HG03378 (cell line): ENCODE data around the gene SYT17.
"Not testable (repeated sequence)": the region's sequence is repeated elsewhere in the genome, so short reads cannot be mapped to it uniquely, and the experiment has no call there.

Source experiments
- ATAC-seq: cut with Tn5 transposase; IDR thresholded peaks from one replicate; pipeline ENCODE4 v1.9.1; 2021; ENCODE audit warnings: mild to moderate bottlenecking, moderate library complexity; ENCODE audit not compliant: unreplicated experiment

Gene SYT17

GRCh38 chr16:19170043-19170655 lies 2.1 kb downstream of the SYT17 start:
- ATAC-seq = no peak

GRCh38 chr16:19172098-19172780 lies 4.2 kb downstream of the SYT17 start:
- ATAC-seq = no peak

- ATAC-seq = no peak
Observed at GRCh38 chr16:19173059-19173458, 5.0 kb downstream of the SYT17 start.

GRCh38 chr16:19173649-19174383 lies 5.8 kb downstream of the SYT17 start:
- no peak for ATAC-seq

- no peak for ATAC-seq
Observed at GRCh38 chr16:19174478-19174877, 6.4 kb downstream of the SYT17 start.

GRCh38 chr16:19175492-19176262 lies 7.6 kb downstream of the SYT17 start:
- ATAC-seq = no peak

GRCh38 chr16:19177111-19177739 lies 9.2 kb downstream of the SYT17 start:
- ATAC-seq = no peak

- ATAC-seq = no peak
Observed at GRCh38 chr16:19179546-19180490, 11.8 kb downstream of the SYT17 start.

- no peak for ATAC-seq
Observed at GRCh38 chr16:19180741-19181140, 12.7 kb downstream of the SYT17 start.

GRCh38 chr16:19182481-19182880 lies 14.4 kb downstream of the SYT17 start:
- no peak for ATAC-seq

GRCh38 chr16:19183187-19183586 lies 15.1 kb downstream of the SYT17 start:
- no peak for ATAC-seq

- no peak for ATAC-seq
Observed at GRCh38 chr16:19184823-19185509, 16.9 kb downstream of the SYT17 start.

- no peak for ATAC-seq
Observed at GRCh38 chr16:19185510-19185851, 17.4 kb downstream of the SYT17 start.

GRCh38 chr16:19186408-19186807 lies 18.4 kb downstream of the SYT17 start:
- no peak for ATAC-seq

GRCh38 chr16:19187961-19188360 lies 19.9 kb downstream of the SYT17 start:
- ATAC-seq = not testable (repeated sequence)

- no peak for ATAC-seq
Observed at GRCh38 chr16:19188406-19188805, 20.4 kb downstream of the SYT17 start.

GRCh38 chr16:19192865-19193264 lies 24.8 kb downstream of the SYT17 start:
- ATAC-seq = no peak

GRCh38 chr16:19196871-19197270 lies 28.8 kb downstream of the SYT17 start:
- no peak for ATAC-seq

- no peak for ATAC-seq
Observed at GRCh38 chr16:19203374-19203966, 35.4 kb downstream of the SYT17 start.
